IPS DF 4.7 (cell line): ENCODE data around the gene TMEM60.
"Not testable (repeated sequence)": the region's sequence is repeated elsewhere in the genome, so short reads cannot be mapped to it uniquely, and the experiment has no call there.

ENCODE experiments used
- DNase-seq: peaks from one replicate; pipeline ENCODE4 v3.0.0-alpha.2; 2013; ENCODE audit warnings: low spot score; ENCODE audit errors: extremely low read depth

TMEM60 gene

GRCh38 chr7:77798394-77799077, at the start of gene TMEM60, which contains the start of gene PHTF2:
TSS of gene TMEM60 (minus strand) at chr7:77798434. CDS start at chr7:77794373, 4,061 bp downstream.
TSS of gene PHTF2 (plus strand) at chr7:77798773.
- DNase-seq: peak; percentile 98

DNA sequence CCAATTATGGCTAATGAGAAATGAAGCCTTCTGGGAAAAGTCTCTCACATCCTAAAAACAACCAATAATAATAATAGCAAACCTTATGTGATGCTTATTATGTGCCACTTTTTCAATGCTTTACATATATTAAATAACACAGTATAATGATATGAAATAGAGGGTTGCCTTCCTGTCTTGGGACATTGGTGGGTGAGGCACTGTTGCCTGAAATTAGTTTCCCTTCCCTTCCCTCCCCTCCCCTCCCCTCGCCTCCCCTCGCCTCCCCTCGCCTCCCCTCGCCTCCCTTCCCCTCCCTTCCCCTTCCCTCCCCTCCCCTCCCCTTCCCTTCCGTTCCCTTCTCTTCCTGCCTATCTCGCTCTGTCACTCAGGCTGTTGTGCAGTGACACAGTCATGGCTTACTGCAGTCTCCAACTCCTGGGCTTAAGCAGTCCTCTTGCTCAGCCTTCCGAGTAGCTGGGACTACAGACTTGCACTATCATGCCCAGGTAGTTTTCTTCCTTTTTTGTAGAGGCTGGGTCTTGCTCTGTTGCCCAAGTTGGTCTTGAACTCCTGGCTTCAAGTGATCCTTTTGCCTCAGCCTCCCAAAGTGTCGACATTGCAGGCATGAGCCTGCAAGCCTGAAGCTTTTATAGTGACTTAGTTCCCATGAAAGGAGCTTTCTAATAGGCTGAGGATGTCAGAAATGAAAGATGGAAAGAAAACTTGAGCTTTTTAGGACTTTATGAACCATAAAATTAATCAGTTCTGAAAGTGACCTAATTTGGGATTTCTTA, 48.3 kb upstream of the TMEM60 start:
- DNase-seq: no peak

DNA sequence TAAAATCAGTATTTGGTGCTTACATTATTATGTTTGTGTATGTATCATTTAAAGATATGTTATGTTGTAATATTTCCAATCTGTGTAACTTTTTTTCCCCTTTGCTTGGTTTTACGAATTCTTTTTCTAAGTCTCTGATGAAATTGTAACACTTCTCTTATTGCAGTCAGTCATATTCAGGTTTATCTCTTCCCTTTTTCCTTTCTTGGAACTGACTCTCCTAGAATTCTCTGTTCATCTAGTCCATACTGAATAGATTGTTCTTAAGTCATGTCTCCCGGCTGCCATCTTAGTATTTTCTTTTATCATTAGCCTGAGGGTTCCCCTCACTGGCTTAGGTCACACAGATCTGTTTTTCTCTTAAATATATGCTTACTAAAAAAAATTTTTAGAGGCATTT, 45.0 kb upstream of the TMEM60 start:
- DNase-seq: no peak

DNA sequence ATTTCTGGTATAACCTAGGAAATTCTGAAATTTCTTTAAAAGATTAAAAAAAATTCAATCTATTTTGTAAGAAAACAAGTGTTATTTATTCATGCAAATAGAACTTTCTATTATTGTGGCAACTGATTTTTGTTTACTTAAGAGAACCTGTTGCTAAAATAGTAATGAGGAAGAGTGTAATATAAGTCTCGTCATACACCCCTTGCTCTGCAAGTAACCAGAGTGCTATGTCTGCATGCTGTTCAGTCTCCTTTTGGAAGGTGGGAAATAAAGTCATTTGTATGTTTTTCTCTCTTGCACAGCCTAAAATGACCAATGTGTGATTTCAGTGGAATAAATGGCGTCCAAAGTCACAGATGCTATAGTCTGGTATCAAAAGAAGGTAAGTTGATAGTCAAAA, 41.7 kb upstream of the TMEM60 start:
- DNase-seq: no peak

DNA sequence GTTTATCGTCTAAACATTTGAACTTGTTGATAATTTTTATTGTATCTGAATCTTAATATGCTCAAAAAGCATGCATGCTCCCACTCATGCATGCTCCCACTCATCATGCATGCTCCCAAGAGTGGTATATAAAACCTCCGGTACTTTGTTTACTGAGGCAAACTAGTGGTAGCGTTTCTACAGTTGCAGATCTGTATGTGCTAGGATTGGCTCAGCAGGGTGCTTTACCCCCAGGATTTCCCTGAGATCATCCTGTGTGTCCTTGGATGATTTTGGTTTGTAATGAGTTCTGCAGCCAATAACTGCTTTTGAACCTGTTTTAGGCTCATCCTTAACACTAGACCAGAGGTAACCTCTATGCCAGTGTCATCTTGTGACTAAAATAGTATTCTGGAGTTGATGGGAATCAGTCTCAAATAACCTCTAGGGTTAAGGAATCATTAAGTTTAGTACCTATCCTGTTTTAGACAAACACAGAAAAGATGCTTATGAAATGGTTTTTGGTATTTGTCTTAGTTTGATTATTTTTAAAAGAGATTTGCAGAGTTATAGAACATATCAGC, 40.8 kb upstream of the TMEM60 start:
- DNase-seq: no peak

DNA sequence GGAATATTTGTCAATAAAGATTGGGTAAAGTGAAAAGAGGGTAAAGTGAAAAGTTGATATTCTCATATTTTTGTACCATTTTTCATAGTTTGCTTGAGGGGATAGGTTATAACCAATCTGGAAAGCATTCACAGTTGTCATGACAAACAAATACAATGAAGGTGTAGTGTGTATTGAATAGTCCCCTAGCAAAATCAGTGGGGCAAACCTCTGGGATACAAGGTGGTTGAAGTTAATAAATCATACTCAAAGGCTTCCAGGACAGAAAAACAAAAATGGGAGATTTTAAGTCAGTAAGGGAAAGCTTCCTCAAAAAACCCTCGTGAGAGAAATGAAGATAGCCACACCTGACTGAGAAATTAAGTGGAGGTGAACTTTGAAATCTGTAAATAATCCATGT, 39.7 kb upstream of the TMEM60 start:
- no peak for DNase-seq

DNA sequence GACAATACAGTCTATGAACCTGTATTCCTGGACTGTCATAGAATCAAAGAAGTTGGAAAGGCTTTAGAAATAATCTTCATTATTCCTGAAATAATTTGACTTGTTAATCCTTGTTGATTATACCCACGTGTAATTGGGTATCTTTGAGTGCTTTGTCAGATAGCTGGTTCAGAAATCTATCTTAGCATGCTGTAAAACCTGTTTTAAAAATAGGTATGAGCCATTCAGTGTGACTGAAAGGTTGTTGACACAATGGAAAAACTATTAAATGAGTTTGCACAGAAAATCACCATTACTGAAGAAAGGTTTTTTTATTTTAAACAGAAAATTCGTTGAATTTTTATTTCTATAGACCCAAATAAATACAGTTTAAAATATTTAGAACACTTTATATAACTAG, 39.0 kb upstream of the TMEM60 start:
- DNase-seq: no peak

DNA sequence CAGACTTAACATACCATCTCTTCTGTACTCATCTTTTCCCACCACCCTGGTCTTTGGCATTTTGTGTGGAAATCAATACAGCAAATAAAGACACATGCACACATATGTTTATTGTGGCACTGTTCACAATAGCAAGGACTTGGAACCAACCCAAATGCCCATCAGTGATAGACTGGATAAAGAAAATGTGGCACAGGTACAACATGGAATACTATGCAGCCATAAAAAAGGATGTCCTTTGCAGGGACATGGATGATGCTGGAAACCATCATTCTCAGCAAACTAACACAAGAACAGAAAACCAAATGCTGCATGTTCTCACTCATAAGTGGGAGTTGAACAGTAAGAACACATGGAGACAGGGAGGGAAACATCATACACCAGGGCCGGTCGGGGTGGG, 38.2 kb upstream of the TMEM60 start:
- not testable (repeated sequence) for DNase-seq

GRCh38 chr7:77833136-77833535, 34.9 kb upstream of the TMEM60 start:
- DNase-seq: no peak

DNA sequence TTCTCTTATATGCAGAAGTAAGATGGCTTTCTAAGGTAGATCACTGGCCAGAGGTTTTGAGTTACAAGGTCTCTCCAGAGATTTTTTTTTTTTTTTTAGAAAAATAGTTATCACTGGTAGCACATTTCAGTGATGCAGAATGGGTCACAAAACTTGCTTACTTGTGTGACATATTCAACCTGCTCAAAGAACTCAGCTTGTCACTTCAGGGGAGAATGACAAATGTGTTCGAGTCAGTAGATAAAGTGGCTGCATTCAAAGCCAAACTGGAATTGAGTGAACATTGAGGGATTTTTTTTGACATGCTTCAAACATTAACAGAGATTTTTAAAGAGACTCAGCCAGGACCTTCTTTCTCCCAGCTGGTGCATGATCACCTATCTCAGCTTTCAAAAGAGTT, 33.7 kb upstream of the TMEM60 start:
- DNase-seq: no peak

- no peak for DNase-seq
Measured at GRCh38 chr7:77831481-77831880, 33.2 kb upstream of the TMEM60 start.

GRCh38 chr7:77830649-77831355, 32.6 kb upstream of the TMEM60 start:
- no peak for DNase-seq

GRCh38 chr7:77827999-77828398, 29.8 kb upstream of the TMEM60 start:
- DNase-seq: no peak

DNA sequence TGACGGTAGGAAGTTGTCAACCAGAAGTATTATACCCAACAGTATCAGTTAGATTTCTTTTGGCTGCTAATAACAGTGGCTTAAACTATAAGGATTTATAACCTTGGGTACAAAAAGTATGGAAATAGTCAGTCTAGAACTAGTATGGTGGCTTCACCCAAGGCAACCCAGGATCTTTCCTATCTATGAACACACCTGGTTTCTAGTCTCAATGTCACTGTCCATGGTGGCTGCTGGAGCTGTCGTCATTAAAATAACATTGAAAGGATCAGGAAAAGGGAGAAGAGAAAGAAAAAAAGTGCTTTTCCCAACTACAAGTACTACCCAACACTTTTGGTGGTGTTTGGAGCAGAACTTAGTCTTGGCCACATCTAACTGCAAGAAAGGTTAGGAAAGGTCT, 28.1 kb upstream of the TMEM60 start:
- no peak for DNase-seq

GRCh38 chr7:77825131-77825530, 26.9 kb upstream of the TMEM60 start:
- DNase-seq: no peak

DNA sequence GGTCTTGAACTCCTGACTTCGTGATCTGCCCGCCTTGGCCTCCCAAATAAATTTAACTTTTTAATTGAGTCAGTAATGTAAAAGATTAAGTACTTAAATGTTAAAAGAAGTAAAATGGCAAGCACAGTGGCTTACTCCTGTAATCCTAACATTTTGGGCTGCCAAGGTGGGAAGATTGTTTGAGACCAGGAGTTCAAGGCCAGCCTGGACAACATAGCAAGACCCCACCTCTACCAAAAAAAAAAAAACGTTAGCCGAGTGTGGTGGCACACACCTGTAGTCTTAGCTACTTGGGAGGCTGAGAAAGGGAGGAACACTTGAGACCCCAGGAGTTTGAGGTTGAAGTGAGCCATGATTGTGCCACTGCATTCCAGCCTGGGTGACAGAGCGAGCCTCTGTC, 26.4 kb upstream of the TMEM60 start:
- DNase-seq: no peak

GRCh38 chr7:77823787-77824186, 25.6 kb upstream of the TMEM60 start:
- no peak for DNase-seq

GRCh38 chr7:77822269-77822668, 24.0 kb upstream of the TMEM60 start:
- DNase-seq: no peak

- no peak for DNase-seq
Measured at GRCh38 chr7:77820967-77821366, 22.7 kb upstream of the TMEM60 start.

DNA sequence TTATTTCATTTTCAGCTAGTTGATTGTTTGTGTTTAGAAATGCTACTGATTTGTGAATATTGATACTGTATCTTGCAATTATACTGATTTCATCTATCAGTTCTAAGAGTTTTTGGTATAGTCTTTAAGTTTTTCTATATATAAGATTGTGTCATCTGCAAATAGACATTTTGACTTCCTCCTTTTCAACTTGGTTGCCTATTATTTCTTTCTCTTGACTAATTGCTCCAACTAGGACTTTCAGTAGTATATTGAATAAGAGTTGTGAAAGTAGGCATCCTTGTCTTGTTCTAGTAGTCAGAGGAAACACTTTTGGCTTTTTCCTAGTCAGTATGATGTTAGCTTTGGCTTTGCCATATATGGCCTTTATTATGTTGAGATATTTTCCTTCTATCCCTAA, 20.8 kb upstream of the TMEM60 start:
- no peak for DNase-seq

DNA sequence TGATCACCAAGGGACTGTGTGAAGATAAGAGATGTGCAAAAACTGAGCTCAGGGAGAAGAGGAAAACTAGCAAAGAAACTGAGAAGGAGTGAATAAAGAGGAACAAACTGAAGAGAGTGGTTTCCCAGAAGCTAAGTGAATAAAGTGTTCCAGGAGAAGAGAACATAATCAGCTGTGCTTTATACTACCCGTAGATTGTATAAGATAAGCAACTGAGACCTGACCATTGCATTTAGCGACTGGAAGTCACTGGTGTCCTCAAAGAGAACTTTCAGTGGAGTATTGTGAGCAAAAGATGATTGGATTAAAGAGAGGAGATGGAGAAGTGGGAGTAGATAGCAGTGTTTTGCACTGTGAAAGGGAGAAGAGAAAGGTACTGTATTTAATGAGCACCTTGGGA, 14.9 kb upstream of the TMEM60 start:
- no peak for DNase-seq

GRCh38 chr7:77812290-77812685, 14.1 kb upstream of the TMEM60 start:
- no peak for DNase-seq
